ENCODE measurements around the gene SLC13A5.
"Not testable (repeated sequence)": the region's sequence is repeated elsewhere in the genome, so short reads cannot be mapped to it uniquely, and the experiment has no call there.

SLC13A5 gene

GRCh38 chr17:6713130-6713917 lies at the start of gene SLC13A5:
Gene SLC13A5, minus strand, starts transcription at chr17:6713369. Its CDS starts 36 bp downstream, at chr17:6713333.
- DNase-seq (ENCODE audit: low read depth, low spot score): peak; percentile 59

GRCh38 chr17:6761779-6762178 lies 48.6 kb upstream of the SLC13A5 start:
- no peak for DNase-seq (ENCODE audit: low read depth, low spot score)

- DNase-seq (ENCODE audit: low read depth, low spot score): no peak
These were observed 44.6 kb upstream of the SLC13A5 start for GRCh38 chr17:6757747-6758146.

- no peak for DNase-seq (ENCODE audit: low read depth, low spot score)
These were observed 43.4 kb upstream of the SLC13A5 start for GRCh38 chr17:6756425-6757031.

- no peak for DNase-seq (ENCODE audit: low read depth, low spot score)
These were observed 42.6 kb upstream of the SLC13A5 start, which contains the start of gene XAF1 for GRCh38 chr17:6755731-6756184. Gene XAF1, plus strand, starts transcription at chr17:6756046. Its CDS starts 33 bp downstream, at chr17:6756079.

- peak; percentile 25 for DNase-seq (ENCODE audit: low read depth, low spot score)
These were observed 42.1 kb upstream of the SLC13A5 start for GRCh38 chr17:6755281-6755680.

GRCh38 chr17:6753546-6753945 lies 40.4 kb upstream of the SLC13A5 start:
- DNase-seq (ENCODE audit: low read depth, low spot score): no peak

- DNase-seq (ENCODE audit: low read depth, low spot score): no peak
These were observed 39.9 kb upstream of the SLC13A5 start for GRCh38 chr17:6753006-6753445.

GRCh38 chr17:6752068-6752909 lies 39.1 kb upstream of the SLC13A5 start:
- DNase-seq (ENCODE audit: low read depth, low spot score): no peak

GRCh38 chr17:6749519-6749918 lies 36.4 kb upstream of the SLC13A5 start:
- DNase-seq (ENCODE audit: low read depth, low spot score): no peak

GRCh38 chr17:6748617-6749016 lies 35.4 kb upstream of the SLC13A5 start:
- no peak for DNase-seq (ENCODE audit: low read depth, low spot score)

GRCh38 chr17:6746665-6747064 lies 33.5 kb upstream of the SLC13A5 start:
- DNase-seq (ENCODE audit: low read depth, low spot score): not testable (repeated sequence)

- peak; percentile 76 for DNase-seq (ENCODE audit: low read depth, low spot score)
These were observed 16.4 kb upstream of the SLC13A5 start for GRCh38 chr17:6729531-6729930.

- DNase-seq (ENCODE audit: low read depth, low spot score): no peak
These were observed 10.8 kb upstream of the SLC13A5 start for GRCh38 chr17:6724009-6724408.

GRCh38 chr17:6721744-6722143 lies 8.6 kb upstream of the SLC13A5 start:
- no peak for DNase-seq (ENCODE audit: low read depth, low spot score)

GRCh38 chr17:6716736-6717135 lies 3.6 kb upstream of the SLC13A5 start:
- DNase-seq (ENCODE audit: low read depth, low spot score): no peak

GRCh38 chr17:6714315-6714874 lies 1.2 kb upstream of the SLC13A5 start:
- DNase-seq (ENCODE audit: low read depth, low spot score): no peak

- peak; percentile 22 for DNase-seq (ENCODE audit: low read depth, low spot score)
These were observed 726 bp upstream of the SLC13A5 start for GRCh38 chr17:6713918-6714271.

- no peak for DNase-seq (ENCODE audit: low read depth, low spot score)
These were observed 377 bp downstream of the SLC13A5 start for GRCh38 chr17:6712854-6713129.

- peak; percentile 90 for DNase-seq (ENCODE audit: low read depth, low spot score)
These were observed 913 bp downstream of the SLC13A5 start for GRCh38 chr17:6712058-6712853.

GRCh38 chr17:6711681-6712057 lies 1.5 kb downstream of the SLC13A5 start:
- DNase-seq (ENCODE audit: low read depth, low spot score): no peak

All from ELF-1 (cell line).